K562 (cell line): ENCODE results near the gene MLANA. TPM values are rescaled to one million over a fixed set of nuclear protein-coding genes. Genes with fewer than 3 reads are reported as not detected.

ENCODE experiments used
- E4F1 ChIP-seq: fragments of 250-450 bp; sonication (Bioruptor Pico); IDR thresholded peaks from 2 replicates; pipeline ENCODE4 v1.5.0; 2021; ENCODE audit warnings: mild to moderate bottlenecking, borderline replicate concordance
- KAT2B ChIP-seq: IDR thresholded peaks from one replicate; pipeline ENCODE4 v1.6.1; 2012; ENCODE audit warnings: low read depth, mild to moderate bottlenecking, control low read depth, inconsistent platforms, low read length, moderate library complexity
- KAT8 ChIP-seq: fragments of 450-650 bp; IDR thresholded peaks from 2 replicates; pipeline ENCODE4 v1.6.1; 2016; ENCODE audit warnings: low read depth, mild to moderate bottlenecking
- LARP7 ChIP-seq: fragments of 450-650 bp; IDR thresholded peaks from 2 replicates; pipeline ENCODE4 v1.6.1; 2016
- SAFB2 ChIP-seq: fragments of 200-400 bp; formaldehyde crosslinking; IDR thresholded peaks from 2 replicates; pipeline ENCODE4 v1.6.1; 2018; ENCODE audit warnings: borderline replicate concordance, low read length, low read depth, moderate library complexity; ENCODE audit not compliant: severe bottlenecking
- ZNF740 ChIP-seq, 3 experiments: fragments of 200-800 bp in 1 of 3; sonication (Bioruptor generic) in 1 of 3; sonication (generic) in 1 of 3; formaldehyde crosslinking in 1 of 3; IDR thresholded peaks; 2 replicates each; pipeline versions ENCODE4 v1.6.1 to v1.8.0; 2016 to 2022; ENCODE audit warnings: mild to moderate bottlenecking in 2 of 3, missing compliant biosample characterization in 2 of 3, missing genetic modification characterization in 2 of 3, missing genetic modification reagents in 1 of 3
- polyA plus RNA-seq, 8 experiments: library from polyadenylated mRNA; depleted of rRNA in 4 of 8; stranded (reverse) in 5 of 8; unstranded in 3 of 8; fragments of >200 nt; fragmentation: Nextera tagmentation in 2 of 8; fragmentation: Illumina TruSeq in 1 of 8; extraction: Ambion mirVana in 2 of 8; extraction: Trizol in 1 of 8; gene quantifications; 2 replicates each; pipeline versions ENCODE4 v1.2.1 to v1.2.3, GENCODE V29; 2011 to 2014; ENCODE audit warnings: inconsistent platforms in 1 of 8, missing spikeins in 1 of 8
- total RNA-seq, 7 experiments: library from RNA; depleted of rRNA in 6 of 7; stranded (reverse); fragments of >200 nt in 6 of 7; fragmentation: Illumina TruSeq in 2 of 7; extraction: Trizol in 2 of 7; gene quantifications; 2 replicates each; pipeline versions ENCODE4 v1.2.1 to v1.2.3, GENCODE V29; 2011 to 2021; ENCODE audit warnings: low replicate concordance in 1 of 7
- TF ChIP-seq, protein P1 (sequence below), 2 experiments: fragments of 450-650 bp; IDR thresholded peaks; 2 replicates each; pipeline ENCODE4 v1.6.1; 2018; ENCODE audit warnings: mild to moderate bottlenecking in 2 of 2, low read depth in 1 of 2; ENCODE audit not compliant: partially characterized antibody in 2 of 2
- TF ChIP-seq, protein P2 (sequence below): fragments of 450-650 bp; IDR thresholded peaks from 2 replicates; pipeline ENCODE4 v1.6.1; 2016; ENCODE audit warnings: antibody characterized with exemption

The MLANA gene
- total and polyA plus RNA-seq, 9 of the 15 experiments (the other 6 are each of a cell fraction or from before 2014, with no cell fraction given) = not detected

GRCh38 chr9:5902377-5902776 lies 11.7 kb downstream of the MLANA start (continued):
- TF ChIP-seq, protein P1, sequence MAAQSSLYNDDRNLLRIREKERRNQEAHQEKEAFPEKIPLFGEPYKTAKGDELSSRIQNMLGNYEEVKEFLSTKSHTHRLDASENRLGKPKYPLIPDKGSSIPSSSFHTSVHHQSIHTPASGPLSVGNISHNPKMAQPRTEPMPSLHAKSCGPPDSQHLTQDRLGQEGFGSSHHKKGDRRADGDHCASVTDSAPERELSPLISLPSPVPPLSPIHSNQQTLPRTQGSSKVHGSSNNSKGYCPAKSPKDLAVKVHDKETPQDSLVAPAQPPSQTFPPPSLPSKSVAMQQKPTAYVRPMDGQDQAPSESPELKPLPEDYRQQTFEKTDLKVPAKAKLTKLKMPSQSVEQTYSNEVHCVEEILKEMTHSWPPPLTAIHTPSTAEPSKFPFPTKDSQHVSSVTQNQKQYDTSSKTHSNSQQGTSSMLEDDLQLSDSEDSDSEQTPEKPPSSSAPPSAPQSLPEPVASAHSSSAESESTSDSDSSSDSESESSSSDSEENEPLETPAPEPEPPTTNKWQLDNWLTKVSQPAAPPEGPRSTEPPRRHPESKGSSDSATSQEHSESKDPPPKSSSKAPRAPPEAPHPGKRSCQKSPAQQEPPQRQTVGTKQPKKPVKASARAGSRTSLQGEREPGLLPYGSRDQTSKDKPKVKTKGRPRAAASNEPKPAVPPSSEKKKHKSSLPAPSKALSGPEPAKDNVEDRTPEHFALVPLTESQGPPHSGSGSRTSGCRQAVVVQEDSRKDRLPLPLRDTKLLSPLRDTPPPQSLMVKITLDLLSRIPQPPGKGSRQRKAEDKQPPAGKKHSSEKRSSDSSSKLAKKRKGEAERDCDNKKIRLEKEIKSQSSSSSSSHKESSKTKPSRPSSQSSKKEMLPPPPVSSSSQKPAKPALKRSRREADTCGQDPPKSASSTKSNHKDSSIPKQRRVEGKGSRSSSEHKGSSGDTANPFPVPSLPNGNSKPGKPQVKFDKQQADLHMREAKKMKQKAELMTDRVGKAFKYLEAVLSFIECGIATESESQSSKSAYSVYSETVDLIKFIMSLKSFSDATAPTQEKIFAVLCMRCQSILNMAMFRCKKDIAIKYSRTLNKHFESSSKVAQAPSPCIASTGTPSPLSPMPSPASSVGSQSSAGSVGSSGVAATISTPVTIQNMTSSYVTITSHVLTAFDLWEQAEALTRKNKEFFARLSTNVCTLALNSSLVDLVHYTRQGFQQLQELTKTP (IDR thresholded peaks at IDR 0.05; ENCODE audit: low read depth in 1 of 2, partially characterized antibody in 2 of 2) = no peak
- TF ChIP-seq KAT2B = no peak
- TF ChIP-seq LARP7 = no peak
- no peak for TF ChIP-seq KAT8
- TF ChIP-seq, protein P2, sequence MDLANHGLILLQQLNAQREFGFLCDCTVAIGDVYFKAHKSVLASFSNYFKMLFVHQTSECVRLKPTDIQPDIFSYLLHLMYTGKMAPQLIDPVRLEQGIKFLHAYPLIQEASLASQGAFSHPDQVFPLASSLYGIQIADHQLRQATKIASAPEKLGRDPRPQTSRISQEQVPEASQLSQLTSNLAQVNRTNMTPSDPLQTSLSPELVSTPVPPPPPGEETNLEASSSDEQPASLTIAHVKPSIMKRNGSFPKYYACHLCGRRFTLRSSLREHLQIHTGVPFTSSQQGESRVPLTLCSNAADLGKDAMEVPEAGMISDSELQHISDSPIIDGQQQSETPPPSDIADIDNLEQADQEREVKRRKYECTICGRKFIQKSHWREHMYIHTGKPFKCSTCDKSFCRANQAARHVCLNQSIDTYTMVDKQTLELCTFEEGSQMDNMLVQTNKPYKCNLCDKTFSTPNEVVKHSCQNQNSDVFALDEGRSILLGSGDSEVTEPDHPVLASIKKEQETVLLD = no peak
- no peak for TF ChIP-seq SAFB2
- TF ChIP-seq E4F1 (CRISPR knock-in tag) = no peak
- no peak for TF ChIP-seq ZNF740 (CRISPR knock-in tag; IDR thresholded peaks at IDR 0.05)
- TF ChIP-seq ZNF740 (tag; IDR thresholded peaks at IDR 0.05) = no peak
